MM.1S (cell line): ENCODE data around the gene GBGT1.

Experiments used
- DNase-seq: peaks from one replicate; pipeline ENCODE4 v3.0.0-alpha.2; 2015
- H2AFZ ChIP-seq: fragments of 300-600 bp; sonication (generic); 2 replicates; pipeline ENCODE4 v1.6.0; 2016; ENCODE audit warnings: antibody characterized with exemption, low read length
- H3F3A ChIP-seq: fragments of 300-600 bp; sonication (generic); 2 replicates; pipeline ENCODE4 v1.6.1; 2016; ENCODE audit warnings: mild to moderate bottlenecking, antibody characterized with exemption, low read length, moderate library complexity, mixed read lengths; ENCODE audit not compliant: insufficient read depth
- H3K27ac ChIP-seq: fragments of 300-600 bp; sonication (generic); 2 replicates; pipeline ENCODE4 v1.5.1; 2016; ENCODE audit warnings: mild to moderate bottlenecking, low read length
- H3K27me3 ChIP-seq: fragments of 300-600 bp; sonication (generic); replicated peaks from 2 replicates; pipeline ENCODE4 v1.6.0; 2016; ENCODE audit warnings: low read length; ENCODE audit not compliant: insufficient read depth
- H3K36me3 ChIP-seq: fragments of 300-600 bp; sonication (generic); replicated peaks from 2 replicates; pipeline ENCODE4 v1.6.1; 2016; ENCODE audit warnings: mild to moderate bottlenecking, low read length, mixed read lengths; ENCODE audit not compliant: insufficient read depth
- H3K4me1 ChIP-seq: fragments of 300-600 bp; sonication (generic); 2 replicates; pipeline ENCODE4 v1.6.1; 2016; ENCODE audit warnings: low read length, mixed read lengths
- H3K4me2 ChIP-seq: fragments of 300-600 bp; sonication (generic); 2 replicates; pipeline ENCODE4 v1.6.0; 2016; ENCODE audit warnings: low read depth, low read length
- H3K4me3 ChIP-seq: fragments of 300-600 bp; sonication (generic); 2 replicates; pipeline ENCODE4 v1.5.1; 2016; ENCODE audit warnings: low read length, mixed read lengths
- H3K79me2 ChIP-seq: fragments of 300-600 bp; sonication (generic); 2 replicates; pipeline ENCODE4 v1.6.1; 2016; ENCODE audit warnings: mixed run types, low read length, mixed read lengths
- H3K9ac ChIP-seq: fragments of 300-600 bp; sonication (generic); 2 replicates; pipeline ENCODE4 v1.6.1; 2016; ENCODE audit warnings: low read length, mixed read lengths
- H3K9me2 ChIP-seq: fragments of 300-600 bp; sonication (generic); replicated peaks from 2 replicates; pipeline ENCODE4 v1.6.1; 2016; ENCODE audit warnings: mild to moderate bottlenecking, low read length, mixed read lengths; ENCODE audit not compliant: insufficient read depth
- H3K9me3 ChIP-seq: fragments of 300-600 bp; sonication (generic); replicated peaks from 2 replicates; pipeline ENCODE4 v1.6.1; 2016; ENCODE audit warnings: mild to moderate bottlenecking, low read length, mixed read lengths; ENCODE audit not compliant: insufficient read depth
- H4K20me1 ChIP-seq: fragments of 300-600 bp; sonication (generic); 2 replicates; pipeline ENCODE4 v1.6.1; 2016; ENCODE audit warnings: mild to moderate bottlenecking, low read length, moderate library complexity, mixed read lengths; ENCODE audit not compliant: insufficient read depth
- CTCF ChIP-seq: fragments of 300-600 bp; sonication (generic); IDR thresholded peaks from 2 replicates; pipeline ENCODE4 v1.5.1; 2016; ENCODE audit warnings: antibody characterized with exemption, low read length, mixed read lengths
- EZH2 ChIP-seq: fragments of 300-600 bp; sonication (generic); optimal IDR thresholded peaks from 2 replicates; pipeline ENCODE3; 2017; ENCODE audit warnings: low read depth, mild to moderate bottlenecking, antibody characterized with exemption, low read length, mixed read lengths
- EZH2phosphoT487 ChIP-seq: fragments of 300-600 bp; sonication (generic); IDR thresholded peaks from 2 replicates; pipeline ENCODE4 v1.6.1; 2018; ENCODE audit warnings: antibody characterized with exemption, low read length

Gene GBGT1

GRCh38 chr9:133119103-133119845, 44.4 kb downstream of the GBGT1 start:
- TF ChIP-seq EZH2phosphoT487, result no peak
- TF ChIP-seq EZH2, result no peak
- no peak for TF ChIP-seq CTCF
- H3K4me3 ChIP-seq, result no peak overlapping the region
- no peak overlapping the region for H3K4me2 ChIP-seq

GRCh38 chr9:133118568-133118967, 45.1 kb downstream of the GBGT1 start:
- Histone ChIP-seq H3K4me1 (0 out of 2 replicates have a peak, but pooled peaks cover 3% of the 10 kb centered on the region), H3K9me3 (no peaks in the 10 kb centered on the region), H3K27ac (no peak overlapping the region), H3K4me3 (no peak overlapping the region), H3K9ac (no peak overlapping the region), H3K79me2 (peaks cover 17% of the 10 kb centered on the region), H4K20me1 (no peaks in the 10 kb centered on the region), H3K4me2 (no peak overlapping the region), H2AFZ (no peak overlapping the region), H3K27me3 (no peaks in the 10 kb centered on the region), H3F3A (peaks cover 6% of the 10 kb centered on the region; the same call in 1 of the 2 replicates), H3K9me2 (no peaks in the 10 kb centered on the region), H3K36me3 (no peaks in the 10 kb centered on the region)
- no peak for TF ChIP-seq EZH2
- no peak for TF ChIP-seq CTCF
- TF ChIP-seq EZH2phosphoT487, result no peak
- no peak for DNase-seq

More at GRCh38 chr9:133119103-133119845, 44.4 kb downstream of the GBGT1 start:
- no peak overlapping the region for H3K27ac ChIP-seq
- H3F3A ChIP-seq, result peaks cover 6% of the 10 kb centered on the region; the same call in 1 of the 2 replicates
- H3K27me3 ChIP-seq, result no peaks in the 10 kb centered on the region
- H4K20me1 ChIP-seq, result no peaks in the 10 kb centered on the region
- no peak overlapping the region for H3K9ac ChIP-seq
- no peaks in the 10 kb centered on the region for H3K9me2 ChIP-seq
- DNase-seq, result no peak
- no peaks in the 10 kb centered on the region for H3K9me3 ChIP-seq
- H3K36me3 ChIP-seq, result no peaks in the 10 kb centered on the region
- H3K4me1 ChIP-seq, result 0 out of 2 replicates have a peak, but pooled peaks cover 3% of the 10 kb centered on the region
- H2AFZ ChIP-seq, result no peak overlapping the region
- H3K79me2 ChIP-seq, result peaks cover 17% of the 10 kb centered on the region

GRCh38 chr9:133118179-133118520, 45.6 kb downstream of the GBGT1 start:
- Histone ChIP-seq H2AFZ (no peak overlapping the region), H3K9me3 (no peaks in the 10 kb centered on the region), H3K36me3 (no peaks in the 10 kb centered on the region), H3K9ac (no peak overlapping the region), H3K4me3 (no peak overlapping the region), H3K4me1 (0 out of 2 replicates have a peak, but pooled peaks cover 3% of the 10 kb centered on the region), H3K79me2 (peaks cover 17% of the 10 kb centered on the region), H3K27ac (no peak overlapping the region), H3F3A (peaks cover 6% of the 10 kb centered on the region; the same call in 1 of the 2 replicates), H3K27me3 (no peaks in the 10 kb centered on the region), H3K4me2 (no peak overlapping the region), H4K20me1 (no peaks in the 10 kb centered on the region), H3K9me2 (no peaks in the 10 kb centered on the region)
- TF ChIP-seq EZH2phosphoT487, result no peak
- no peak for TF ChIP-seq EZH2
- TF ChIP-seq CTCF, result no peak
- no peak for DNase-seq
